ENCODE results near the gene LRP1B.

The LRP1B gene

DNA sequence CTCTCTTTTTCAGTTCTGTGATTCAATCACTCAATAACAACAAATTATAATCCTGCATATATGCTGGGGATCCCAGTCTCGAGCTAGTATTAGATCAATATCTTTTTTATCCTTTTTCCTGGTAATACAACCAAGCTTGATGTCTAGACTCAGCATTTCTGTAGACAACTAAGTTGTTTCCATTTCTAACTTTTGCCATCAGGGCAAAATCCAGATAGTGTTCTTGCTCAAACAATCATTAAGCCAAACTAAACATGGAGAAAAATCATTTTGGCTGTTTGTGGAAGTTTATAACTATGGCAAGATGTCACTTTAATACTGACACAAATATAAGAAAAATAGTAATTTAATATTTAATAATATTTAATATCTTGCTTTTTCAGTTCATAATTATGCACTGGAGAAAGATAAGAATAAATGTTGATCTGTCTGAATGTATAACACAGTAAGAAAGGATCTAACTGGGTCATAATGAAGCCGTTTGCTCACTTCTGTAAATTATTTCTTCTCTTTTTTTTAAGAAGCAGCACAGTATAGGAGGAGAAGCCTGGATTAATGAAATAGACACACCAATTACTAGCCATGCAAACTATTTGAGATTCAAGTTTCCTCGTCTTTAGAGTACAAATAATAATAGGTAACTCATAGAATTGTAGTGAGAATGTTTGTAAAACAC, 979.1 kb downstream of the LRP1B start:
- no peak for DNase-seq (ENCODE audit: low read depth in 2 of 2)

DNA sequence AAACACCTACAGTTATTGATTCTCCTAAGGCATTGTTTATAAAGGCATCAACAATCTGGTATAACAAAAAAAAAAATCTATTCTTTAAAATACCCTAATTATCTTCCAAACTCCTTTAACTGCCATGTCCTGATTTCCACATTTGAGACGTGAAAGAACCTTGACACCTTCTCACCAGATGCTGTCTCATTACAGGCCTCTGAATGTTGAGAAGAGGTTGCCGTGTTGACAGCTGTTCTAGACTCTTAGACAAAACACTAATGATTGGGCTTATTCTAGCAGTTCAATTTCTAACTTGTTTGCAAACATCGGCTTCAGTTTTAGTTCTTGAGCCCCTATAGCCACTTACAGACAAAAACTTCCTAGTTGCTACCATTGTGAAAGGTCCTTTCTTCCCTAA, 988.8 kb downstream of the LRP1B start:
- no peak for DNase-seq (ENCODE audit: low read depth in 2 of 2)

DNA sequence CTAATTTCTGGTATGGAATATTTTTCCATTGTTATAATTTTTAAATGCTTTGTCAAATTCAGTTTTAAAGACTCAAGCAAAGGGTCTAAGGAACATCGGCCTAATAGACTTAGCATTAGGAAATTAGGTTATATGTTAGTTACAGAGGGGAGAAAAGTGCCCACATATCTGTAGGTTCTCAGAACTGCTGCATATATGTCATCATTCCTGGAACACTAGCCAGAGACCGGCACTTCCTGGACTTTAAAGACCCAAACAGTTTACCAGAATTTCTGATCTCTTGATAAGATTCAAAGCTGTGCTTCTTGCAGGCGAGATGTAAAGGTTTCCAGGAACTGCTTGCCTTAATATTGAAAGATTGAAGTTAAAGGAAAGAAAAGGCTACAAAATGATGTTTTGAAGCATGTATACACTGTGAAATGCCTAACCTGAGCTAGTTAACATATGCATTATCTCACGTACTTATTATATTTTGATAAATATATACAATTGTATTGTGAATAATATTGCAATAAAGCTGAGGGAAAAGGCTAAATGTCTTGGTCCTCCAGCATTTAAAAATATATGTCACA, 993.6 kb downstream of the LRP1B start:
- no peak for DNase-seq (ENCODE audit: low read depth in 2 of 2)

DNA sequence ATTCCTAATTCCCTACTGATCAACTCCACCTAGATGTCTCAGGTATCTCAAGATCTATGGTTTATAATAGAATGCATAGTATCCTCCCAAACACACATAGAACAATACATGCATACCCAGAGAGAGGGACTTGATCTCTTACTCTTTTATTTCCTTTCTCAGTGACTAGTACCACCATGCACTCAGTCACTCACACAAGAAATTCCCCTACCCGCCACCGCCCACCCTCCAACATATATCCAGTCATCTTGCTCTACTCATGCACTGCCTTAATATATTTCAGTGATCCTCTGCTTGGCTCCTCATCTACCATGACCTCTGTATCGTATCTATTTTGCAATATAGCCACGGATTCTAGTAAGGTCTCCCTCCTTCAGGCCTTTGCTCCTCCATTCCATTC, 996.9 kb downstream of the LRP1B start:
- no peak for DNase-seq (ENCODE audit: low read depth in 2 of 2)

DNA sequence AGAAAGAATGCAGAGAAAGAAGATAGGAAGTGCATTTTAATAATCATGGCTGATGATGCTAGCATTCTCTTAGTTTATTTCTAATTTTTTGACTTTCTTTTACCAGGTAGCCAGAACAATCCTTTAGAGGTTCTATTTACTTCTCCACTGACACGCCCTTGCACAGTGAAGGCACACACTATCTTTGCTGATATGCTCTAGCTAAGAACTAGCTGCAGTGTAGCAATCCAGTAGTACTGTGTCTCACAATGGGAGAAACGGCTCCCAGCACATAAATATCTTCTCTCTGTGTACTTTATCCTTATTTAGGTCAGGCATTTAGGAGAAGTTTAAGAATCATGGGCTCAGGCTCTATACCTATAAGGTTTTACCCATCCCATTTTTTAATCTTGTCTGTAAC, 1005.4 kb downstream of the LRP1B start:
- no peak for DNase-seq (ENCODE audit: low read depth in 2 of 2)

DNA sequence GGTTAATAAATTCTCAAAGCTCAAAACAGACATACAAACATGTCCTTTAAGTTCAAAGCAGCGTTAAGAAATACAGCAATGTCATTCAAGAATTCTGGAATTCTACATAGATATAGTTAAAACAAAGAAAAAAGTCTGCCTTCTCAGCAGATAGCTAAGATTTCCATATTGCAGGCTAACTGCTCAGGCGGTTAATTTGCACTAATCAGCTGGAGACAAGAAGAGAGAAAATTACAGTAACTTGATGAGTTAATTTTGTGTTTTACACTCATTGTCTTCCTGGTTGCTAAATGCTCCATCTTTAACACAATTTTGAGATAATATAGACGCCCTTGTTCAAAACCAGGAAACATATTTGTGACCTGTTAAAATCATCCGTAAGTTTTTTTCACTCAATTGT, 1012.0 kb downstream of the LRP1B start:
- no peak for DNase-seq (ENCODE audit: low read depth in 2 of 2)

DNA sequence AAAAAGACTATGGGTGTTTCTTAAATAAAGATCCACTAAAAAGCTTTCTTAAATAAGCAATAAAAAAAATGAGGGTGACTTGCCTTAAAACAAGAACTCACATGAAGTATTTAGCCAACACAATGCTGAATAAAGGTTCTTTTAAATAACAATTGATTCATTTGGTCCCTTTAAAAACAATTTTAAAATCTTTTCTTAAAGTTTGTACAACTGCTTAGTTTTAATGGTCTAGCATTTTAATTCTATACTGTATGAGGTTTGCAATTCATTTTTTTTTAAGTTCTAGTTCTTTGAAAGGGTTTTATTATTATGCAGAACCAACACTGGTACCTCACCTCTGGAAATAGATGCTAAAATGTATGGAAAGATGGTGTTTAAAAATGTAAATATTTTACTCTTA, 1017.5 kb downstream of the LRP1B start:
- DNase-seq (ENCODE audit: low read depth in 2 of 2), result no peak

DNA sequence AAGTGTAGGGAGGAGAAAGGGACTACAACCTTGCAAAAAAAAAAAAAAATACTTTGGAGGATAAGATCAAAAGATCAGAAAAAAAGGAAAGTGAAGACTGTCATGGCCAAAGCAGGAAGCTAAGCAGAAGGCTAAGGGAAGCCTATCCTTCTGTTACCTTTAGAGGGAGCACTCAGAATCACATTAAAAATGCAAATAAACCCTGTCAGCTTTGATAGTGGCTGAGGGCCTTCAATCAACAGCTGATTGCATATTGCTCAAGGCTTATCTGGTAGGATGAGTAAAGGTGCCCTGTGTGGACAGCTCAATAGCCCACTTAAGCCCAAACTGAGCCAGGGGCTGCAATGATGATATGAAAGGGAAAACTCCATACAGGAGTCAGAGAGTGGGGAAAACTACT, 1021.2 kb downstream of the LRP1B start:
- DNase-seq (ENCODE audit: low read depth in 2 of 2), result no peak

DNA sequence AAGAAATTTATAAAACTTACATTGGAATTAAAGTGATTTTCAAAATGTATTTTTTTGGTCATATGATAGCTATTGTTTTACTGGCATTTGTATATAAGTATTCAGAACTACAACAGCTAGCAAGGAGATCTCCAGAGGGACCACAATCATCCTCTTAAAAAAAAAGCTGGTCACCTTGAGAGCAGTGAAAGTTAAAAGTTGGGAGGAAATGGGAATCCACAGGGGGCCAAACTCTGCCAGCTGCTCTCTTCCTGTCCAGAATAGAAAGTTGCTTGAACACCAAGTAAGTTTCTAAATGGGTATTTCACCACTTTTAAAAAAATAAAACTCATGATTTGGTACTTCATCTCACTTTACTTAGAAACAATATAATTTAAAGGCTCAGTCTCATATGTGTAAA, 1025.1 kb downstream of the LRP1B start:
- DNase-seq (ENCODE audit: low read depth in 2 of 2), result no peak

DNA sequence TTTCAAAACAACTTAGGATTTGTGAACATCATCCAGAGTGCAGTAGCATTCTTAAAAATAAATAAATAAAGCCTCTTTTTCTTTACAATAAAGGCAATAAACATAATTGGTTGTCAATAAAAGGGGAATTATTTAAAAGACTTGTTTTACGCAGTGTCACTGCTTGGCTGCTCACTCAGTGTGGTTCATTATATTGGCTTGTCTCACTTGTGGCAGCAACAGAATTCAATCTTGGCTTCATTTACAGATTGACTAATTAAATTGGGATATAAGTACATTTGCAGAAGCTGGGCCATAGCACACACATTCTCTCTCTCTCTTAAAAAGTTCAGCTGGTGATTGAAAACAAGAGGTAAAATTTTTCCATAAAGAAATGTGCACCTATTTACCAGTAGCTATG, 1027.6 kb downstream of the LRP1B start:
- DNase-seq (ENCODE audit: low read depth in 2 of 2), result no peak

DNA sequence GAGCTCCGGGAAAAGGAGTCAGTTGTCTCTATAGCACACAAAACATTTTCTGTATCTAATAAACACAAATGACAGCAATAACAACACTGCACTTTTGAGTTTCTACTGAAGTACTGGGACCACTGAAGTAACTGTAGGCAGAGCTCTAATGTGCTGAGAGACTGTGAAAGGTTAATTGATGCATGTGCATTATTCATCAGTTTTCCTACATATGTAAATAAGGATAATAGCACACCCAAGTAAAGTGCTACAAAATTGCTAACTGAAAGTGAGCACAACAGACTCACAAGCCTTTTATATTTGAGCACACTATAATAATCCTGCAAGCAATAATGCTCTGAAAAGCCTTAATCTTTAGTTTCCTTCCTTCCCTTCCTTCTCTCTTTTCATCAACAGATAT, 1051.6 kb downstream of the LRP1B start:
- DNase-seq (ENCODE audit: low read depth in 2 of 2), result no peak

DNA sequence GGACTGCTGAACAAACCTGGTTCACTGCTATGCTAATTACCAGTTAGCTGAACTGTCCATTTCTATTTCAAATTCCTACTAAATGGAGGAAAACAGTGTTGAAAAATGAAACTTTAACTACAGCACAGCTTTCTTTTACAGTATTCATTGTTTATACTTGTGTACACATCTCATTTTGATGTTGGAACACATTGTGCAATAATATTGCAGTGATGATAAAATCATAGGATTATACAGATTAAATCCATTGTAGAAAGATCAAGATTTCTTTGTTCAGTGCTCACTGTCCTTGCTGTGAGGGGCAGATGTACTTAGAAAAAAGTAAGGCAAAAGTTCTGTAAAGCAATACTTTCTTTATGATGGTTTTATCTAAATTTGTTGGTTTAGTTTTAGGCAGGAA, 1055.1 kb downstream of the LRP1B start:
- no peak for DNase-seq (ENCODE audit: low read depth in 2 of 2)

DNA sequence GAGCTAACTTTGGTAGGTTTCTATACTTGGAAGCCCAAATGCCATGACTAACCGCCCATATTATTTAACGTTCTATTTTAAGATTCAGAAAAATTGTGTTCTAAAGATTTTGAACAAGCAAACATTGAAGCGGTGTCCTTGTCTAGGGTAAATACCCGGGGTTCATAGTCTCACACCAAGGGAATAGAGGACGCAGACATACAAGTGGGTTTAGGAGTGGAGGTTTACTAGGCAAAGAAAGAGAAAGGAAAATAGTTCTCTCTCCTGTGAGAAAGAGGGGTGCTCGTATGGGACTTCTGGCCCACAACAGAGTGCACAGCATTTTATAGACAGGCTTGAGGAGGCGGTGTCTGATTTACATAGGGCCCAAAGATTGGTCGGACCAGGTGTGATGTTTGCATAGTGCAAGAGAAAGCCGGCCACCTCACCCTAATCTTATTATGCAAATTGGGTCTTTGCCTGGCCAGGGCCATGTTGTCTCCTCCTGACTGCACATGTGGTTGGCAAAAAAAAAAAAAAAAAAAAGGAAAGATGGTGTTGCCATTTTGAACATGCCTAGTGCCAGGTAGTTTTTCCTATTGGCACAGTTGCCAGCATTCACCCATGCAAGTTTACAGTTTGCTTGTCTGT, 1062.6 kb downstream of the LRP1B start:
- no peak for DNase-seq (ENCODE audit: low read depth in 2 of 2)

DNA sequence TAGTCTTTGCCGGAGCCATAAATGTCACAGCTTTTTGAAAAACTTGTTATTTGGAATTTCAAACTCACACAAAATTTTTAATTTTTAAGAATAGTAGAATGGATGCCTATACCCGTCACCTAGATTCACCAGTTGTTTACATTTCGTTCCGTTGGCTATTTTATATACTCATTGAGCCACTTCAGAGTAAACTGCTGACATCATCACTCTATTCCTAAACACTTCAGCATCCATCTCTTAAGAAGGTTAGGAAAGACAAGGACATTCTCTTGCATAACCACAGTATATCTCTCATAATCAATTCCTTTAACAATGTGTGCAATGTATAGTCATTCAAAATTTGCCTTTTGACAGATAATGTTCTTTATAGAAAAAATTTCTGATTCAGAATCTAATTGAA, 1065.8 kb downstream of the LRP1B start:
- no peak for DNase-seq (ENCODE audit: low read depth in 2 of 2)

DNA sequence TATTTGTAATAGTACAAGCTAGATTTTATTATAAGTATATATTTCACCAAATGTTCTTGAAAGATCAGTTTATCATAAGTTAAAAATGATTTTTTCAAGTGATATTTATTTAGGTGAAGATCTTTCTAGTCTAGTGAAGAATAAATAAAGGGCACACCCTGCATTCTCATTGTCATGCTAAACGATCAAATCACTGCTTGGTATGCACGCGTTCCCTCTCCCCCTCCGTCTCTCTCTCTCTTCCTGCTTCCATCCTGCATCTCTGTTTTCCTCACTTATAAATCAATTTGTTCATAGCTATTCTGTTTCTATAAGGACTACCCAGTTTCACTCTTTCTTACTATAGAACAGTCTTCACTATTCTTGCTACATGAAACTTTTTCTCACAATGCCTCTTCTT, 1067.4 kb downstream of the LRP1B start:
- no peak for DNase-seq (ENCODE audit: low read depth in 2 of 2)

DNA sequence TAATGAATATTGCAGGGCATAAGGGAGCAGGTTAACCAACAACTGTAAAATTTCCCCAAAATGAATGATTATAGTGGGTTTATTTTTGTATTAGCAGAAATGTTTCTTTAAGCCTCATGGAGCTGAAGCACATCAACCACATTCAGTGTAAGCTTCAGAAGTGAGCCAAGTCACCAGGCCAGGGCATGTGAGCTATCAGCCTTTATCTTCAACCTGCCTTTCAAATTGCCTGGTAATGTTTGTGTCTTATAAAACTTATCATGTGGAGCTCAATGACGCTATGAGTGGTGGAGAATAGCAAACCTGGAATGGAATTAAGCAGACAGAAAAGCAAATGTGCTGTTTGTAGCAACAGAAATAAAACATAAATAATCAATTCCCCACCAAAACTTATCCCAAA, 1068.4 kb downstream of the LRP1B start:
- DNase-seq (ENCODE audit: low read depth in 2 of 2), result no peak

DNA sequence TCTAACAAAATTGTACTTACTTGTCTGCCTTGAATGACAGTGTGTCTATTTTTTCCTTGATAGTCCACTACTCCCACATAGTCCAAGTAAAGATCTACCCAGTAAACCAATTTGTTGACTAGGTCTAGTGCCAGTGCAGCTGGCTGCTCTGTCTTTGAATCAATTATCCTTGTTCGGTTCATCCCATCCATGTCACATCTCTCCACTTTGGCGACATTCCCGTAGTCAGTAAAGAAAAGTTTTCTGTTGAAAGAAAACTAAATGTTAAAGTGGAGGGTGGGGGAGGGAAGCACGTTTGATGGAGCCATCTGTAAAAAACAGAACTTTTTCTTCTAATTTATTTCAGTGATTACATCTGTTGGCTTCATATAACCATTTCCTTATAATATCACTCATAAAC, 1068.8 kb downstream of the LRP1B start:
- no peak for DNase-seq (ENCODE audit: low read depth in 2 of 2)

DNA sequence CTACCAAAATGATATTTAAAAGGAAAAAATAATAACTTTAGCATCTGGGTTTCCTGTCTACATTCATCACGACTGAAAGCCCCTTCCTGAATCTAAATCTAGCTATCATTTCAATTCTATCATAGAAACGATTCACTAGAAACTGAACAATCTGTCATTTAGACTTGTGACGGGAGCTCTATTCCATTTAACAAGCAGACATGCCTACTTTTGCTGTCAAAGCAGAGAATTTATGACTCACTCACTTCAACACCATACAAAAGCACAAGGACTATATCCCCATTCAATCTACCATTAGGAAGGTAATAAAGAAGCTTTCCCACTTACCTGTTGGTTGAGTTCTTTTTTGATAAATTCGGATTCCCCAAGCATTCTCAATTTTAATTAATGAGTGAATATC, 1072.3 kb downstream of the LRP1B start:
- DNase-seq (ENCODE audit: low read depth in 2 of 2), result no peak

DNA sequence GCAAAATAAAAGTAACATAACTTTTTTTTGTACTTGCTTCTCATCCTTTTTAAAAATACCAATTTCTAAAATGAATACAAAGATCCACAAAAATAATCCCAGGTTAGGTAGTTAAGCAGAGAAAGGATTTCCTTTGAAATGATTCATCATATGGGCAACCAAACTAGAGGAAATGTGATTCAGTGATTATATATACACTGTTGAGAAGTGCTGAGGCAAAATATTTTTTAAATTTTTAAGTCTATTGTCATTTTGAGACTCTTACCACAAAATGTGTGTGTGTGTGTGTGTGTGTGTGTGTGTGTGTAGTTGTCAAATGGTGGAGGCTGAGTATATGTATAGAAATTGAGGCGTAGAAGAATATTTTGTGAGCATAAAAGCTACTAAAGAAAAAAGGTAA, 1075.3 kb downstream of the LRP1B start:
- DNase-seq (ENCODE audit: low read depth in 2 of 2), result no peak

DNA sequence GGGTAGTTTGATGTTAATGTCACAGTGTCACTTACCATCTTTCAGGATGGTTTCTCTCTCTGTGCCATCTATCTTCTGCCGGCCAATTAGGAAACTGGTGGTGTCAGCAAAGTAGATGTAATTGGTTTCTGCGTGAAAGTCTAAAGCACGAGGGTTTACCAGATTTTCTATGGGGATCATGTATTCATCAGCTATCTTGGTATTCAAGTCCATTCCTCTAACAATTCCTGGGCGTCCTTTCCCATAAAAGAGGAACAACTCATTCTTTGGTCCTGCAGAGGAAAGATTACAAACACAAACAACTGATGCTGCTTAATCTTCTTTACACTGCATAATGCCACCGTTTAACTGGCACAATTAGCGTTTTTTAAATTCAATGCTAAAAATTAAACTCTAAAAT, 1081.9 kb downstream of the LRP1B start:
- no peak for DNase-seq (ENCODE audit: low read depth in 2 of 2)

DNA sequence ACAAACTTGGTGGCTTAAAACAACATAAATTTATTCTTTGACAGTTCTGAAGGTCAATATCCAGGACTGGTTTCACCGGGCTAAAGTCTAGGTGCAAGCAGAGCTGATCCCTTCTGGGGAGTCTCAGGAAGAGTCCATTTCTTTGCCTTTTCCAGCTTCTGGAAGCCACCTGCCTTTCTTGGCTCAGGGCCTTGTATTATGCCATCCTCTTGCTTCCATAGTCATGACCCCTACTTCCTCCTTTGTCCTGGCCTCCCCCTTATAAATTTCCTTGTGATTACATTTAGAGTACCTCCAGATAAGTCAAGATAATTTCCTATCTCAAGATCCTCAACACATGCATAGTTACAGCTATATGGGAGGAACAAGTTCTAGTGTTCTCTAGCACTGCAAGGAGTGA, 1089.5 kb downstream of the LRP1B start:
- no peak for DNase-seq (ENCODE audit: low read depth in 2 of 2)

DNA sequence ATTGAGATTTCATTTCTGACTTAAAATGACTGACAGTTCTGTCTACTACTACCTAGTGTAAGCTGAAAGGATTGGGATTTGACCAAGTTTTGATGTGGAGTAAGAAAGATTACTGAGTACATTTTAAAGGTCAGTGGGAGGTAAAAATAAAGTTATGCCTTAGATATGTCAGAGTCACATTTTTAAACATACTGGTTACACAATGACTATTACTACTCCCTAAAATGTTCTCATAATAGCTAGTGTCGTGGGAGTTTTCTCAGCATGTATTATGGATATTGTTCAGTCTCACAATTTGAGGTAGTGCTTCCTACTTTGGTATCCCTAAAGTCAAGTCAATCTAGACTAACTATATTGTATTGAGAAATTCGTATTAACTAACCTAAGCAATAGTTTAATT, 1092.5 kb downstream of the LRP1B start:
- DNase-seq (ENCODE audit: low read depth in 2 of 2), result no peak

DNA sequence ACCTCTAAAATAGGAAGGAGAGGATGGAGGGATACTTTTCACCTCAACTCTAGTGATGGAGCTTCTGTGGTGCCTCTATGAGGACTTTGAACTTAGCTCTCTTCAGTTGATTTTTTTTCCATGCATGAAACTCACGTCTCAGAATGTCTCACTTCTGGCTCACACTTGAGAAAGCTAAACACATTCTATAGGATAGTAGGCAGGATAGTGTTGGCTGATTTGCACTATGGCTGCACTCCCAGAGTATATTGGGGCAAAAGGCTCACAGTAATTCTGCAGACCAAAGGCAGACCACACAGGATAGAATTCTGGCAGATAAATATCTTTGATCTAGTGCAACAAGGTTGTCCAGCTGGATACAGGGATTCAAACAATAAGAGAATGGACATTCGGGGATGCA, 1093.5 kb downstream of the LRP1B start:
- DNase-seq (ENCODE audit: low read depth in 2 of 2), result no peak
